HUES6 (cell line): ENCODE results near the gene CAPN11.

Experiments used
- H3K27ac ChIP-seq: 2 replicates; pipeline ENCODE4 v1.7.0; 2013; ENCODE audit warnings: low read depth, mild to moderate bottlenecking, low read length, inconsistent platforms
- H3K27me3 ChIP-seq: 2 replicates; pipeline ENCODE4 v1.6.1; 2013; ENCODE audit warnings: low read length; ENCODE audit not compliant: control insufficient read depth, insufficient read depth
- H3K36me3 ChIP-seq: 2 replicates; pipeline ENCODE4 v1.6.1; 2013; ENCODE audit warnings: low read length; ENCODE audit not compliant: control insufficient read depth, insufficient read depth
- H3K4me1 ChIP-seq: 2 replicates; pipeline ENCODE4 v1.6.1; 2013; ENCODE audit warnings: low read length; ENCODE audit not compliant: control insufficient read depth, insufficient read depth
- H3K4me3 ChIP-seq: 2 replicates; pipeline ENCODE4 v1.5.1; 2013; ENCODE audit warnings: low read depth, low read length
- H3K9ac ChIP-seq: one replicate; pipeline ENCODE4 v1.6.1; 2013; ENCODE audit warnings: mild to moderate bottlenecking, low read length
- H3K9me3 ChIP-seq: 2 replicates; pipeline ENCODE4 v1.6.1; 2013; ENCODE audit warnings: low read depth, low read length; ENCODE audit not compliant: control insufficient read depth, insufficient read depth

CAPN11 gene

GRCh38 chr6:44161997-44162338 lies 3.3 kb downstream of the CAPN11 start:
- no peaks in the 10 kb centered on the region for H3K9me3 ChIP-seq
- peaks cover 25% of the 10 kb centered on the region for H3K4me1 ChIP-seq
- no peaks in the 10 kb centered on the region for H3K27me3 ChIP-seq
- H3K27ac ChIP-seq: no peak overlapping the region
- H3K9ac ChIP-seq: no peak overlapping the region
- H3K4me3 ChIP-seq: no peak overlapping the region
- no peaks in the 10 kb centered on the region for H3K36me3 ChIP-seq

DNA sequence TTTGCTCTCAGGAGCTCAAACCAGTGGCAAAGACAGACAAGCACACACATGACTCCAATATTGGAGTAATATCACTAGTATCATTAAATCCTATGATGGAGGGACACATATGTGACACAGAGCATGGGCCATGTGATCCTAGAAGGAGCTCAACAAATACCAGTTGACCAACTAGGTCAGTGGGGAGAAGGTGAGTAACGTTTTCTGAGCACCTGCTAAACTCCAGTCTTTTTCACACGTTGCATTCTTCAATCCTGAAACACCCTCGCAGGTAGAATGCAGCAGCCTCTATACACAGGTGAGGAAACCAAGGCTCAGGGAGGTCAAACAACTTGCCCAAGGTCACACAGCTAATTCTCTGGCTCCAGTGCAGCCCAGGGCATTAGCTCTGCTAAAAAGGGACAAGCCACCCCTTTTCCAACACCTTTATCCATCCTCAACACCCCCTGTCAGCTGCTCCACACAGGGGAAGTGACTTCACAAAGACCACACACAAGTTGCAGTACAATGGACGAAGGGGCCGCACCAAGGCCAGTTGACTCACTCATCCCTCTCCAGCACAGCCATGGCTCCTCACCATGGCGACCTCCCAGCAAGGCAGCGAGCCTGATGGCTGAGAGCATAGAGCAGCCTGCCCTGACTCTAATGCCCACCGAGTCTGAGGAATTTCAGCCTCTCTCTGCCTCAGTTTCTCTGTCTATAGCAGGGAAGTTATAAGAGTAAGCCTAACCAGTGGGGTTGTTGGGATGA lies 4.4 kb downstream of the CAPN11 start:
- Histone ChIP-seq H3K27ac (no peak overlapping the region), H3K9ac (no peak overlapping the region), H3K27me3 (no peaks in the 10 kb centered on the region), H3K36me3 (no peaks in the 10 kb centered on the region), H3K4me1 (peaks cover 25% of the 10 kb centered on the region), H3K9me3 (no peaks in the 10 kb centered on the region), H3K4me3 (no peak overlapping the region)

DNA sequence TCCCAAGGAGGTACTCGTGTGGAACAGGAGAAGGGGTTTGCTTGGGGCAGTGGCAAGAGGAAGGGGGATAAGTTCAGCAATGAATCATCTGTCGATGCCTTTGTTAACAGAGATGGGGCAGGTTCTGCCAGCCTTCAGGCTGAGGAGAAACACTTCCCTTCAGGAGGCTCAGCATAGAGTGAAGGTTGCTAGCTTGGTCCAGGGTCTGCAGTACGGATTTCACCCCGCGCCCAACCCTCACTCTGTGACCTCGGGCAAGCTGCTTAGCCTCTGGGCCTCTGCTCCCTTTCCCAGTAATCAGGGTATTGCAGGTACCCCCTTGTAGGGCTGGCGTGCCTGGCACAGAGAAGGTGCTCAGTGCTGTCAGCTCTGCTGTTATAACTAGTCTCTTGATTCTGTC lies 7.5 kb downstream of the CAPN11 start:
- Histone ChIP-seq H3K27ac (0 out of 2 replicates have a peak overlapping the region, but pooled peaks have one; percentile 12), H3K9ac (no peak overlapping the region), H3K36me3 (no peaks in the 10 kb centered on the region), H3K4me1 (peaks cover 25% of the 10 kb centered on the region), H3K27me3 (no peaks in the 10 kb centered on the region), H3K9me3 (no peaks in the 10 kb centered on the region), H3K4me3 (no peak overlapping the region; the same call in 1 of the 2 replicates)

DNA sequence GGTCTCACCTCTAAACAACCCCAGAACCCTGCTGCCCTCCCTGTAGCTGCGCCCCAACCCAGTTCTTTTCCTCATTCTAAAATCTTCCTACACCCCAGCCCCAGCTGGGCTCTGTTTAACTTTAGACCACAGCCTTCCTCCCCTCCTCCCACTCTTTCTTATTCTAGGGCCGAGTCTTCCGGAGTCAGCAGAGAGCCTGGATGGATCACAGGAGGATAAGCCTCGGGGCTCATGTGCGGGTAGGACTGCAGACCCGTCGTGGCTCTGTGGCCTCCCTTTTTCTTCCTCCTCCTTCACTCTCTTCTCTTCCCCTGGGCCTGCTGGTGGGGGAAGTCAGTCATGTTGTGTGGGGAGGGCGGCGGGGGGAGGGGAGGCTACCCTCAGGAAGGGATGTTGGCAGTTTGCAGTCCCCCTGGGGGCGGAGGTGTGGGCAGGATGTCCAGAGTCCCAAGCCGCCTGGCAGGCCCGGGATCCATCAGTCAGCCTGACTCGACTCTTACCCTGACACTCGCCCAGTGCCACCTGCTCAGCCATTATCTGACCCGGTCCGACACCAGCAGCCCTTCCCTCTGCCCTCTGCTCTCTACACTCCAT lies 8.1 kb downstream of the CAPN11 start:
- H3K27ac ChIP-seq: 0 out of 2 replicates have a peak overlapping the region, but pooled peaks have one; percentile 12
- no peak overlapping the region for H3K9ac ChIP-seq
- H3K4me1 ChIP-seq: peaks cover 25% of the 10 kb centered on the region
- no peaks in the 10 kb centered on the region for H3K9me3 ChIP-seq
- no peaks in the 10 kb centered on the region for H3K36me3 ChIP-seq
- H3K4me3 ChIP-seq: no peak overlapping the region; the same call in 1 of the 2 replicates
- H3K27me3 ChIP-seq: no peaks in the 10 kb centered on the region

DNA sequence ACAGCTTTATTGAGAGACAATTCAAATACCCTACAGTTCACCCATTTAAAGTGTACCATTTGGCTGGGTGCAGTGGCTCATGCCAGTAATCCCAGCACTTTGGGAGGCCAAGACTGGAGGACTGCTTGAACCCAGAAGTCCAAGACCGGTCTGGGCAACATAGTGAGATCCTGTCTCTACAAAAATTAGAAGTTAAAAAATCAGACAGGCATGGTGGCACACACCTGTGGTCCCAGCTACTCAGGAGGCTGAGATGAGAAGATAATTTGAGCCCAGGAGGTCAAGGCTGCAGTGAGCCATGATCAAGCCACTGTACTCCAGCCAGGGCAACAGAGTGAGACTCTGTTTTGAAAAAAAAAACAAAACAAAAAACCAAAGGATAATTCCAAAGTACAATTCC lies 8.9 kb downstream of the CAPN11 start:
- Histone ChIP-seq H3K36me3 (no peaks in the 10 kb centered on the region), H3K9ac (no peak overlapping the region), H3K27me3 (no peaks in the 10 kb centered on the region), H3K4me1 (peaks cover 25% of the 10 kb centered on the region), H3K27ac (no peak overlapping the region), H3K4me3 (no peak overlapping the region), H3K9me3 (no peaks in the 10 kb centered on the region)

- H3K4me1 ChIP-seq: peaks cover 28% of the 10 kb centered on the region
- H3K4me3 ChIP-seq: no peak overlapping the region
- H3K36me3 ChIP-seq: no peaks in the 10 kb centered on the region
- no peaks in the 10 kb centered on the region for H3K9me3 ChIP-seq
- no peaks in the 10 kb centered on the region for H3K27me3 ChIP-seq
- no peak overlapping the region for H3K9ac ChIP-seq
- no peak overlapping the region for H3K27ac ChIP-seq
These were observed 10.5 kb downstream of the CAPN11 start for GRCh38 chr6:44169154-44169553.

GRCh38 chr6:44169886-44170570 lies 11.4 kb downstream of the CAPN11 start:
- Histone ChIP-seq H3K4me1 (peaks cover 24% of the 10 kb centered on the region), H3K9ac (no peak overlapping the region), H3K36me3 (no peaks in the 10 kb centered on the region), H3K4me3 (no peak overlapping the region), H3K9me3 (no peaks in the 10 kb centered on the region), H3K27ac (no peak overlapping the region), H3K27me3 (no peaks in the 10 kb centered on the region)

DNA sequence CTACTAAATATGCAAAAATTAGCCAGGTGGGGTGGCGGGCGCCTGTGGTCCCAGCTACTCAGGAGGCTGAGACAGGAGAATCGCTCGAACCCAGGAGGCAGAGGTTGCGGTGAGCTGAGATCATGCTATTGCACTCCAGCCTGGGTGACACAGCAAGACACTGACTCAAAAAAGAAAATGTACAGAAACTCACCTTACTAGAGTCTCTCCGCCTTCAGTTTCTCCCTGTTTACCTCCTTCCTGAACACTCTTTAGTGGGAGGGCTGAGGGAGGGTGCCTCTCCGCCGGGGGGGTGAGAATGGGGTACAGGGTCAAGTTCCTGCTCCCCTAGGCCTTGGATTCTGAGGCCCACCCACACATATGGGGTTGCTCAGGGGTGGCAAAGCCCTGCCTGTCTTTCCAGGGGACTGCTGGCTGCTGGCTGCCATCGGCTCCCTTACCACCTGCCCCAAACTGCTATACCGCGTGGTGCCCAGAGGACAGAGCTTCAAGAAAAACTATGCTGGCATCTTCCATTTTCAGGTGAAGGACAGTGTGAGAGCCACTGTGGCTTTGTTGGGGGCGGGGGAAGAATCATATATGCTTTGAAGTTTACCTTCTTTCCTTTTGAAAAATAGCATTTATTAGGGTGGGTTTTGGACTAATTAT lies 13.4 kb downstream of the CAPN11 start:
- Histone ChIP-seq H3K9me3 (no peaks in the 10 kb centered on the region), H3K9ac (no peak overlapping the region), H3K36me3 (no peaks in the 10 kb centered on the region), H3K4me3 (no peak overlapping the region), H3K4me1 (peaks cover 17% of the 10 kb centered on the region; the same call in 1 of the 2 replicates), H3K27ac (no peak overlapping the region), H3K27me3 (no peaks in the 10 kb centered on the region)

- Histone ChIP-seq H3K4me3 (no peak overlapping the region), H3K27ac (no peak overlapping the region)
These were observed 14.3 kb downstream of the CAPN11 start for GRCh38 chr6:44172731-44173500.

DNA sequence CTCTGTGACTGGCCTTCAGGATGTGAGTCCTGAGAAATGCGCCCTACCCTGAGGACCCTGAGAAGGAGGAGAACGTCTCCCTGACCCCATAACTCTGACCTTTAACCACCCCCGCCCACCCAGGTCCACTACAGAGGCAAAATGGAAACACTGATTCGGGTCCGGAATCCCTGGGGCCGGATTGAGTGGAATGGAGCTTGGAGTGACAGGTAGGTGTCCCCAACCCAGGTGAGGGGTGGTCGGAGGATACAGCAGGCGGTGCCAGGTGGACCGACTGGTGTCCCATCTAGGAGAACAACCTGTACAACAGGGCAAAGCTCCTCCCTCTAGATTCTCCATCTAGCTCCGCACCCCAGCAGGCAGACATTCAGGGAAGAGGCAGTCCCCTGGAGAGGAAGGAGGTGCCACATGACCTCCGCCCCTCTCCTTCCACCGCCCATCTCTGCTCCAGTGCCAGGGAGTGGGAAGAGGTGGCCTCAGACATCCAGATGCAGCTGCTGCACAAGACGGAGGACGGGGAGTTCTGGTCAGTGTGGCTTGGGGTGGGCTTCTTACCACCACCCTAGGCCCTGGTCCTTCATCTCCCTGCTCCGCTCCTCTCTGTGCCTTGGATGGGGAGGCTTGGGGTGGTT lies 17.6 kb downstream of the CAPN11 start:
- Histone ChIP-seq H3K4me1 (peaks cover 17% of the 10 kb centered on the region; the same call in 1 of the 2 replicates), H3K27me3 (no peaks in the 10 kb centered on the region)

More at GRCh38 chr6:44172731-44173500, 14.3 kb downstream of the CAPN11 start:
- Histone ChIP-seq H3K9ac (no peak overlapping the region), H3K27me3 (no peaks in the 10 kb centered on the region), H3K4me1 (peaks cover 17% of the 10 kb centered on the region; the same call in 1 of the 2 replicates), H3K9me3 (no peaks in the 10 kb centered on the region), H3K36me3 (no peaks in the 10 kb centered on the region)

More for the DNA sequence above, 17.6 kb downstream of the CAPN11 start:
- H3K9me3 ChIP-seq: no peaks in the 10 kb centered on the region
- H3K27ac ChIP-seq: no peak overlapping the region
- H3K9ac ChIP-seq: no peak overlapping the region
- H3K4me3 ChIP-seq: no peak overlapping the region
- H3K36me3 ChIP-seq: no peaks in the 10 kb centered on the region
